NCI-H2081 treated with DMSO at 0.1 percent for 48 hours (cell line): Measurements from ENCODE around the gene LRRTM4.

Experiments used
- DNase-seq: peaks from one replicate; lab custom pipeline; 2025; lab: John Stamatoyannopoulos, UW

LRRTM4 gene

GRCh38 chr2:77470096-77470495 lies 52.1 kb downstream of the LRRTM4 start:
- no peak for DNase-seq

GRCh38 chr2:77469106-77469505 lies 53.1 kb downstream of the LRRTM4 start:
- no peak for DNase-seq

- no peak for DNase-seq
Measured at GRCh38 chr2:77459840-77460239, 62.3 kb downstream of the LRRTM4 start.

- no peak for DNase-seq
Measured at GRCh38 chr2:77458216-77458615, 64.0 kb downstream of the LRRTM4 start.

DNA sequence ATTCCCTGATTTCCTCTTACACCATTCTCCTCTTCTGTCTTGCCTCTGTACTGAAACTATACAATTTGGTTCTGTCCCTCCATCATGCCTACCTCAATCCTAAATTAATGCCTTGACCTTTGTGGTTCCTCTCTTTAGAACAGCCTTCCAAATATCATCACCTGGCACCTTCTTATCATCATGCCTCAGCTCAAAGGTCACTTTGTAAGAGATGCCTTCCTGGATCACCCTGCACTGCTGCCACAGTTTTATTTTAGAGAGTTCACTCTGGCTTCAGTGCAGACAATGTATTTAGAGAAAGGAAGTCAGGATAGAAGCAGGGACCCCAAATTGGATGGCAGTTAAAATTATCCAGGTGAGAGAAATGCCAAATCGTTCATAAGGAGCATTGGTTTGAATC lies 64.5 kb downstream of the LRRTM4 start:
- DNase-seq = no peak

- no peak for DNase-seq
Measured at GRCh38 chr2:77443076-77443475, 79.1 kb downstream of the LRRTM4 start.

- DNase-seq = no peak
Measured at GRCh38 chr2:77434880-77435279, 87.3 kb downstream of the LRRTM4 start.

DNA sequence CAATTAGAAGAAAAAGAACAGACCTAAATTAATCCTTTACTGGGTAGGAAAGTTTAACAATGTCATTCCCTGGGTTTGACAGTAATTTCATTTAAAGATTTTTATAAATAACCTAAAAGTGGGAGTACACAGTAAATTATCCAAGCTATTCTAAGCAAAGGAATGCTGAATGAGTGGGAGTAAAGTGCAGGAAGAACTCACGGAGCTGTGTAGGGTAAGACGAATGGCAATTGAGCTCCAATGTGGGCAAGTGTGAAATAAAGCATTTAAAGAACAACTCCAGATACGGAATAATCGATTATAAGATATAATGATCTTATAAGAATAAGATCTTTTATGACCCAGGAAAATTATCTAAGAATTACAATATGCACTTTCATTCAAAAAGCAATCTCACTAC lies 93.2 kb downstream of the LRRTM4 start:
- no peak for DNase-seq

DNA sequence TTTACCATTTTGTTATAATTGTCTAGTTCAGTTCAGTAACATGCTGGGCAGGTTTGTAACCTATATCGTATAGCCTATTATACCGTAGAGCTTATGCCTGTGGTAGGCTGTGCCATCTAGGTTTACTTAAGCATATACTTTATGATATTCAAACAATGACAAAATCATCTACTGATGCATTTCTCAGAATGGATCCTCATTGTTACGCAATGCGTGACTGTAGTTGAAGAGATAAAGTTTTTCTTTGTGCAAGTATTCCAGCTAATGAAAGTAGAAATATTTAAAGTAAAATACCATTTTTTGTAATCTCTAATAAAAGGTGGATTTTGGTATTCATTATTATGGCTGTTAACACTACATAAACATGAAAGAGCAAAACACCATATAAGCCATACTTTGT lies 100.2 kb downstream of the LRRTM4 start:
- DNase-seq = no peak

DNA sequence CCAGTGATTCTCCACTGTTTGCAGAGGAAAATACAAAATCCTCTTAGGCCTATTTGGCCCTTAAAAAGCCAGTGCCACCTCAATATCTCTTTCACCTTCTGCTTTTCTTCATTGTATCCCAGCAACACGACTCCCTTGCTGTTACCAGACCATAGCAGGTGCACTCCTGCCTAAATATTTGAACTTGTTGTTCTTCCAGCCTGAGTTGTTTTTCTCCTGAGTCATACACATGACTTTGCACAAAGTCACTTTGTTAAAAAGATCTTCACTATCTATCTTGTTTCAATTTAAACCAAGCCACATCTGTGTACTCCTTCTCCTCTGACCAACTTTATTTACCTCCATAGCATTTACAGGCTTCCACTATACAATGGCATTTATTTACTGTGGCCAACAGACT lies 103.6 kb downstream of the LRRTM4 start:
- no peak for DNase-seq

DNA sequence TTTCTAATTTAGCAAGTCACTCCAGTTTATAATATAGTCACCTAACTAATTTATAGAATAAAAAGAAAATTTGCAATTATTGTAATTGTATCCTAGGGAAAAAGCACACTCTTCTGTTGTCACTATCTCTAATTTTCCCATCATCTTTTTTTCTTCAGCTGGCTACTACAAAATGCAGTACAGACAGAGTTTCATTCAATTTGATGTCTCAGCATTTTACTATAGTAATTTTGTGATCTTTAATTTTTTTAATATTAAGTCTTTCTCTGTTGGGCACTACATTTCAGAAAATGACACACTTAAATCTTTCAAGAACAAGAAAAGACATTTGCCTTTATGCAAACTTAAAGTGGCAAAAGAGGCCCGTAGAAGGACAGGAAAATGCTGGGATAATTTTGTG lies 118.0 kb downstream of the LRRTM4 start:
- no peak for DNase-seq

DNA sequence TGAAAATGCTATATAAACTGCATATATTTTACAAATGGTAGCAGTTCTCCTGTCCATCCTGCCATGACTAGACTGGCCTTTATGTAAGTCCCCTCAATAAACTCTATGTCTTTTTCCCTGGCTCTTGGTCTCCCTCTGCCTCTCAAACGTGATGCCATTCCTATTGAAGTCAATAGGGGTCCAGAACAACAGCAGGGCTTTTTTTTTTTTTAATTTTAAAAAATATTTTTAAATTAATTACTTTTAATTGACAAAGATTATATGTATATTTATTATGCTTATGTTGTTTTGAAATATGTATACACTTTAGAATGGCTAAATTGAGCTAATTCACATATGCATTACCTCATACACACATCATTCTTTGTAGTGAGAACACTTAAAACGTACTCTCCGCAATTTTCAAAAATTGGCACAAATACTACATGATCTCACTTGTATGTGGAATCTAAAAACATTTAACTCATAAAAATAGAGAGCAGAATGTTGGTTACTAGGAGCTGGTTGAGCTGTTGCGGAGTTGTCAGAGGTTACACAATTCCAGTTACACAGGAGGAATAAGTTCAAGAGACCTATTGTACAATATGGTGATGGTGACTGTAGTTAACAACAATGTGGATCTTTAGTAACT lies 123.1 kb downstream of the LRRTM4 start:
- DNase-seq = no peak

DNA sequence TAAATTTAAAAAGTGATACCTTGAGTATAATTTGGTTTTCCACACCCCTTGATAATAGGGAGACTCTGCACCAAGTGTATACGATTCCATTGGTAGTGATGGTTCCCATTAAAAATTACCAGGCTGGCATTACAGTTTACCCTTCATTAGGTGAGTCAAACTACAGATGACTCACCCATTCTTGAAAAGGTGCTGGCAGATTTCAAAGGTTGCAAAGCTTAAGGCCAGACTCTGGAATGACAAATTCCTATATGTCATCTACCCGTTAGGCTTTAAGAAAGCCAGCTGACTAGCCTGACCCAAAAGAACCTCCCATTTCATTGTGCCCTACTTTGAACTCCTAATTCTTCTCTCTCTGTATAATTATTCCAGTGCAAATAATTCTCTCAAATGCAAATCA lies 124.4 kb downstream of the LRRTM4 start:
- DNase-seq = no peak

- no peak for DNase-seq
Measured at GRCh38 chr2:77395011-77395410, 127.2 kb downstream of the LRRTM4 start.

- no peak for DNase-seq
Measured at GRCh38 chr2:77391119-77391518, 131.1 kb downstream of the LRRTM4 start.

DNA sequence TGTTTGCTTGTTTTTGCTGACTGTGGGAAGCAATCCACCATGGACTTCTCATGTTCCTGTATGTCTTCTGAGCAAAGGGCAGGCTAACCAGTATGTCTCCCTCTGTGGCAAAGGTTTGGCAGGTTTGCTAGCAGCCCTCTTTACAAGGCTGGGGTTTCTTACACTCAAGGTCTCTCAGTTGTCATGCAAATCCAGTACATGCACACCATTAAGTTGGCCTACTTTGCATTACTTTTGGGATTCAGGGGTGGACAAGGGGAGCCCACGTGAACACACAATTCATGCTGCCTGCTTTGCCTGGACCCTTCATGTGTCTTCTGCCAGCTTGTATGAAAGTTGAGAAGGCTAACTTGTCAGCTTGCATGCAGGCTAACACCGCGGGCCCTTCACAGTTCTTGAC lies 134.9 kb downstream of the LRRTM4 start:
- no peak for DNase-seq

DNA sequence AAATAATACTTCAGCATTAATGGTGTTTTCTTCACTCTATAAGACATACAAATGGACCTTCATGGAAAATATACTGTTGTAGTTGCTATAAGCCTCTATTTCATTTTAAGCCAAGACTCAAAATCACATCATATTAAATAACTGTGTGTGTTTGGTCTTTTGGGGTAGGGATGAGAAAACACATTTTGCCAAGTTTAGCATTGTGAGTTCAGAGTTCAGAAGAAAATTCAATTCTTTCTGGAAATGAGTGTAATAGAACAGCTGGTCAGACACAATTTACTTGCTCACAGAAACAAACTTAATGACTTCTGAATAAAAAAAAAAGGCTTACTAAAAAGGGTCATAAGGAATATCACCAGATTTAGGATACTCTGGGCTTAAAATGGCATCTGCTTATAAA lies 149.5 kb downstream of the LRRTM4 start:
- no peak for DNase-seq

DNA sequence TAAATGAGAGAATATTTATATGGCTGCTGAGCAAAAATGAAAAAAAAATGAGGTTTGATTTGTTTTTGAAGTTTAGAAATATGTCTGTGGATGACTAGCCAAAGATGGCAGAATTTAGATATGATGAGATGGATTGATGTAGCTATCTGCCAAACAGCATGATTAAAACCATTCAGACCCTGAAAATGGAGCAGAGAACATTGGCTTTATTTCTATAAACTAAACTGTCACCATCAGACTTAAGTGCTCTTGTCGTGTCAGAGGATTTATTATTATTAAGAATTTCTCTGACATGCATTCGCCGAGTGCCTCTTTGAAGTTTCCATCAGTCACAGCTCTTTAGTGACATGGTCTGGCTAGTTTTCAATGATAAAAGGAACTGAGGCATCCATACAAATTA lies 151.7 kb downstream of the LRRTM4 start:
- DNase-seq = no peak

DNA sequence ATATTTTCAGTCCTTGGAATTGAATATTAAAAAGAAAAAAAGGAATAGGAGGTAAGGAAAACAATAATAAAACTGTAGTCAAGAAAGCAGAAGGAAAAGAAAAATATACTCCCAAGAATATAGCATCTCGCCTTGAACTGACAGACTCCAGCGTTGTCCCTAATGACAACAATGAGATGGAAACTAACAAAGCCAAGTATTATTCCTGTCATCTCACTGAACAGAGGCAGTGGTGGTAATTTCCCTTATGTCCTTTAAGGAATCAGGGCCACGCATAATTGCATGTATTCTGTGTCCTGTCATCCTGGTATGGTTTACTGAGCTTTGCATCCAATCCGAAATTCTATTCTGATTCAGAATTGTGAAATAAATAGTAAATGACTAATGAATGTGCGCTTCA lies 158.9 kb downstream of the LRRTM4 start:
- no peak for DNase-seq

- no peak for DNase-seq
Measured at GRCh38 chr2:77348821-77349220, 173.4 kb downstream of the LRRTM4 start.

DNA sequence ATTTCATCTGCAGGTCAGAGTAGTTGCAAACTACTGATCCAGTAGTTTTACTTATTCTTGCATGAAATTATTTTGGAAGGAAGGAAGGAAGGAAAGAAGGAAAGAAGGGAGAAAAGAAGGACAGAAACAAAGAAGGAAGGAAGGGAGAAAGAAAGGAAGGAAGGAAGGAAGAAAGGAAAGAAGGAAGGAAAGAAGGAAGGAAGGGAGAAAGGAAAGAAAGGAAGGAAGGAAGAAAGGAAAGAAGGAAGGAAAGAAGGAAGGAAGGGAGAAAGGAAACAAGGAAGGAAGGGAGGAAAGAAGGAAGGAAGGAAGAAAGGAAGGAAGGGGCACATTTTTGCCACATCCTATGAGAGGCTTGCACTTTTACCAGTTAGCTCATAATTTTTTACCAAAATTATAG lies 186.2 kb downstream of the LRRTM4 start:
- no peak for DNase-seq

- no peak for DNase-seq
Measured at GRCh38 chr2:77328134-77328931, 193.8 kb downstream of the LRRTM4 start.

- DNase-seq = no peak
Measured at GRCh38 chr2:77325395-77325794, 196.8 kb downstream of the LRRTM4 start.

GRCh38 chr2:77322431-77322830 lies 199.7 kb downstream of the LRRTM4 start:
- DNase-seq = no peak
